ENCODE results near the gene NR1D1.

NR1D1 gene

GRCh38 chr17:40074175-40074512 is 26.2 kb downstream of the NR1D1 start:
- DNase-seq: no peak

GRCh38 chr17:40073454-40074174 is 26.8 kb downstream of the NR1D1 start:
- no peak for DNase-seq

GRCh38 chr17:40072735-40073346 is 27.5 kb downstream of the NR1D1 start:
- no peak for DNase-seq

- peak; percentile 93 for DNase-seq
Measured at GRCh38 chr17:40072040-40072734, 28.2 kb downstream of the NR1D1 start.

GRCh38 chr17:40071313-40072039 is 28.9 kb downstream of the NR1D1 start:
- DNase-seq: peak; percentile 21

- DNase-seq: no peak
Measured at GRCh38 chr17:40070709-40071312, 29.6 kb downstream of the NR1D1 start.

- DNase-seq: peak; percentile 66
Measured at GRCh38 chr17:40069751-40070708, 30.4 kb downstream of the NR1D1 start.

- peak; percentile 73 for DNase-seq
Measured at GRCh38 chr17:40068917-40069750, 31.3 kb downstream of the NR1D1 start.

GRCh38 chr17:40068584-40068916 is 31.8 kb downstream of the NR1D1 start:
- no peak for DNase-seq

GRCh38 chr17:40068129-40068581 is 32.2 kb downstream of the NR1D1 start:
- DNase-seq: no peak

- no peak for DNase-seq
Measured at GRCh38 chr17:40067710-40068109, 32.7 kb downstream of the NR1D1 start.

- no peak for DNase-seq
Measured at GRCh38 chr17:40065769-40066510, 34.4 kb downstream of the NR1D1 start.

- no peak for DNase-seq
Measured at GRCh38 chr17:40064971-40065768, 35.2 kb downstream of the NR1D1 start.

- no peak for DNase-seq
Measured at GRCh38 chr17:40063901-40064531, 36.4 kb downstream of the NR1D1 start.

GRCh38 chr17:40063187-40063771 is 37.1 kb downstream of the NR1D1 start:
- DNase-seq: no peak

GRCh38 chr17:40062329-40063186 is 37.8 kb downstream of the NR1D1 start, which contains the start of gene THRA:
THRA (plus strand) TSS chr17:40062965; CDS start chr17:40074489, 11,524 bp downstream.
- no peak for DNase-seq

GRCh38 chr17:40061609-40062038 is 38.8 kb downstream of the NR1D1 start:
- no peak for DNase-seq
